Stomach smooth muscle (tissue), 2 donors: ENCODE measurements around the gene MZB1.
A peak's percentile ranks its signal among the peaks of the same experiment; 100 is the strongest.
"Not testable (repeated sequence)": the region's sequence is repeated elsewhere in the genome, so short reads cannot be mapped to it uniquely, and the experiment has no call there.

ENCODE experiments used
- H3K27ac ChIP-seq: one replicate; pipeline ENCODE4 v1.7.0; 2013; ENCODE audit warnings: mild to moderate bottlenecking, low read length, inconsistent platforms
- H3K27me3 ChIP-seq, 2 donors: one replicate each; pipeline ENCODE4 v1.7.0; 2013; ENCODE audit warnings: low read length in 2 of 2; ENCODE audit not compliant: insufficient read depth in 2 of 2, control insufficient read depth in 1 of 2
- H3K36me3 ChIP-seq, 2 donors: one replicate each; pipeline ENCODE4 v1.7.0; 2013; ENCODE audit warnings: low read length in 2 of 2; ENCODE audit not compliant: control insufficient read depth in 2 of 2, insufficient read depth in 2 of 2
- H3K4me1 ChIP-seq: one replicate; pipeline ENCODE4 v1.7.0; 2013; ENCODE audit warnings: low read length; ENCODE audit not compliant: control insufficient read depth, insufficient read depth
- H3K4me3 ChIP-seq, 2 donors: one replicate each; pipeline ENCODE4 v1.7.0; 2013; ENCODE audit warnings: low read length in 2 of 2
- H3K9ac ChIP-seq, 2 donors: one replicate each; pipeline ENCODE4 v1.7.0; 2013; ENCODE audit warnings: low read length in 2 of 2, mild to moderate bottlenecking in 1 of 2
- H3K9me3 ChIP-seq, 2 donors: one replicate each; pipeline ENCODE4 v1.7.0; 2013; ENCODE audit warnings: low read length in 2 of 2; ENCODE audit not compliant: control insufficient read depth in 2 of 2
- donor health status: healthy.
- donor health status: Pancreatic carcinoma.

The MZB1 gene

GRCh38 chr5:139410121-139410992 is 20.6 kb upstream of the MZB1 start:
- Histone ChIP-seq H3K27ac (peak overlapping the region; percentile 58), H3K36me3 (peaks cover 0 to 5% of the 10 kb centered on the region in 2 donors), H3K4me1 (peaks cover 26% of the 10 kb centered on the region), H3K9me3 (no peaks in the 10 kb centered on the region), H3K9ac (no peak overlapping the region), H3K4me3 (no peak overlapping the region), H3K27me3 (no peaks in the 10 kb centered on the region)

- peaks cover 19% of the 10 kb centered on the region for H3K4me1 ChIP-seq
- H3K27ac ChIP-seq, H3K9ac ChIP-seq, H3K4me3 ChIP-seq, H3K9me3 ChIP-seq, H3K27me3 ChIP-seq, H3K36me3 ChIP-seq: not testable (repeated sequence)
Observed at GRCh38 chr5:139409116-139409515, 19.4 kb upstream of the MZB1 start.

GRCh38 chr5:139408191-139408590 is 18.5 kb upstream of the MZB1 start:
- Histone ChIP-seq H3K4me1 (peaks cover 21% of the 10 kb centered on the region), H3K27ac (no peak overlapping the region), H3K27me3 (no peaks in the 10 kb centered on the region), H3K4me3 (no peak overlapping the region), H3K9ac (no peak overlapping the region), H3K36me3 (peaks cover 0 to 3% of the 10 kb centered on the region in 2 donors), H3K9me3 (no peaks in the 10 kb centered on the region)

GRCh38 chr5:139407517-139407916 is 17.8 kb upstream of the MZB1 start:
- Histone ChIP-seq H3K9me3 (no peaks in the 10 kb centered on the region), H3K27ac (no peak overlapping the region)

GRCh38 chr5:139406963-139407362 is 17.2 kb upstream of the MZB1 start:
- no peaks in the 10 kb centered on the region for H3K36me3 ChIP-seq
- peaks cover 25% of the 10 kb centered on the region for H3K4me1 ChIP-seq
- H3K27ac ChIP-seq, result no peak overlapping the region
- H3K9ac ChIP-seq, result no peak overlapping the region
- H3K27me3 ChIP-seq, result no peaks in the 10 kb centered on the region
- H3K4me3 ChIP-seq, result no peak overlapping the region
- H3K9me3 ChIP-seq, result no peaks in the 10 kb centered on the region

More at GRCh38 chr5:139407517-139407916, 17.8 kb upstream of the MZB1 start:
- Histone ChIP-seq H3K27me3 (no peaks in the 10 kb centered on the region), H3K4me1 (peaks cover 25% of the 10 kb centered on the region), H3K36me3 (no peaks in the 10 kb centered on the region), H3K9ac (no peak overlapping the region), H3K4me3 (no peak overlapping the region)

- Histone ChIP-seq H3K4me1 (peaks cover 15% of the 10 kb centered on the region), H3K27ac (peak overlapping the region; percentile 87), H3K4me3 (peak overlapping the region; percentile 60 to 86), H3K36me3 (peaks cover 0 to 2% of the 10 kb centered on the region in 2 donors), H3K27me3 (no peaks in the 10 kb centered on the region), H3K9ac (peak overlapping the region; percentile 45 to 68), H3K9me3 (no peaks in the 10 kb centered on the region)
Observed at GRCh38 chr5:139404484-139404840, 14.7 kb upstream of the MZB1 start.

- Histone ChIP-seq H3K27me3 (no peaks in the 10 kb centered on the region), H3K4me1 (peaks cover 15% of the 10 kb centered on the region), H3K9ac (peak within 1 kb of the TSS; percentile 45 to 84), H3K36me3 (peaks cover 0 to 2% of the 10 kb centered on the region in 2 donors), H3K4me3 (peak within 1 kb of the TSS; percentile 60 to 86), H3K27ac (peak within 1 kb of the TSS; percentile 87), H3K9me3 (no peaks in the 10 kb centered on the region)
Observed at GRCh38 chr5:139403787-139404483, 14.2 kb upstream of the MZB1 start, which contains the start of gene SPATA24. SPATA24 (minus strand) TSS chr5:139404089; CDS start chr5:139404060, 29 bp downstream.

GRCh38 chr5:139403418-139403786 is 13.7 kb upstream of the MZB1 start:
- Histone ChIP-seq H3K4me1 (peaks cover 15% of the 10 kb centered on the region), H3K9ac (peak overlapping the region; percentile 45 to 84), H3K36me3 (peaks cover 0 to 2% of the 10 kb centered on the region in 2 donors), H3K27ac (peak overlapping the region; percentile 87), H3K4me3 (peak overlapping the region; percentile 60 to 86), H3K27me3 (no peaks in the 10 kb centered on the region), H3K9me3 (no peaks in the 10 kb centered on the region)

GRCh38 chr5:139402561-139403158 is 12.9 kb upstream of the MZB1 start:
- peak overlapping the region; percentile 60 to 86 for H3K4me3 ChIP-seq

GRCh38 chr5:139401546-139401945 is 11.8 kb upstream of the MZB1 start:
- Histone ChIP-seq H3K27me3 (no peaks in the 10 kb centered on the region), H3K9ac (no peak overlapping the region), H3K4me3 (no peak overlapping the region), H3K4me1 (peaks cover 15% of the 10 kb centered on the region), H3K36me3 (peaks cover 0 to 2% of the 10 kb centered on the region in 2 donors), H3K9me3 (no peaks in the 10 kb centered on the region), H3K27ac (no peak overlapping the region)

More at GRCh38 chr5:139402561-139403158, 12.9 kb upstream of the MZB1 start:
- H3K27me3 ChIP-seq, result no peaks in the 10 kb centered on the region
- H3K27ac ChIP-seq, result no peak overlapping the region
- H3K9me3 ChIP-seq, result no peaks in the 10 kb centered on the region
- peaks cover 0 to 2% of the 10 kb centered on the region in 2 donors for H3K36me3 ChIP-seq
- H3K9ac ChIP-seq, result peak overlapping the region in 1 of 2 donors; percentile 45
- H3K4me1 ChIP-seq, result peaks cover 15% of the 10 kb centered on the region
